ENCODE measurements around the gene MUTYH.

GRCh38 chr1:45370575-45370974 is 30.3 kb upstream of the MUTYH start:
- no peak for TF ChIP-seq CTCF (conservative IDR thresholded peaks at IDR 0.05; ENCODE audit: low read depth, low read length)
- no peak for TF ChIP-seq EZH2 (IDR thresholded peaks at IDR 0.05; ENCODE audit: borderline replicate concordance, low read depth, low read length, poor library complexity, severe bottlenecking)

Measured in A673 (cell line).